ENCODE results near the gene COPS3.
"Not testable (repeated sequence)": the region's sequence is repeated elsewhere in the genome, so short reads cannot be mapped to it uniquely, and the experiment has no call there.

Gene COPS3

DNA sequence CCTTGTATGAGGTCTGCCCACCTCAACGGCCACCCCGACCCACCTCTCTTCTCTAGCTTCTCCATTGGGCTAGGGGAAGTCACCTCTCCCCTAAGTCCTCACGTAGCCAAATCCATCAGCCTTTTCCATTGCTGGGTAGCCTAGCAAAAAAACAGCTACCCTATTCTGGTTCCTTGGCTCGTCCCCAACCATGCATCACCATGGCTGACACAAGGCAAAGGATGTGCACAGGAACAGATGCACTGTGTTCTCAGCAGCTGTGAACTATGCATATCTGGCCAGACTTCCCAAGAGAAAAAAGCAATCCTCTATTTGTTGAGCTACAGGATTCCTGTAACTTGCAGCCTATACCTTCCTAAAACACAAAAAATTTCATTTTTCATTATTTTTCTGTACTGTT is 22.0 kb downstream of the COPS3 start:
- no peaks in the 10 kb centered on the region for H3K27me3 ChIP-seq (ENCODE audit: control insufficient read depth in 1 of 2, insufficient read depth in 1 of 2, low read length in 2 of 2)
- H3K36me3 ChIP-seq (ENCODE audit: control insufficient read depth in 1 of 2, insufficient read depth in 2 of 2, low read depth in 1 of 2, low read length in 2 of 2): peaks cover 48 to 72% of the 10 kb centered on the region in 2 experiments
- H4K8ac ChIP-seq (ENCODE audit: low read length): no peak overlapping the region
- no peak overlapping the region for H3K23ac ChIP-seq (ENCODE audit: low read length in 2 of 2)
- H3K9me3 ChIP-seq (ENCODE audit: control insufficient read depth, low read length): no peaks in the 10 kb centered on the region
- H3K27ac ChIP-seq (ENCODE audit: low read length, poor library complexity, severe bottlenecking): no peak overlapping the region
- H3K4ac ChIP-seq (ENCODE audit: low read depth in 1 of 2, low read length in 2 of 2): no peak overlapping the region
- no peak overlapping the region for H4K91ac ChIP-seq (ENCODE audit: low read length)
- no peak overlapping the region for H2BK120ac ChIP-seq (ENCODE audit: low read depth, low read length)
- no peak overlapping the region for H3K18ac ChIP-seq (ENCODE audit: low read depth in 1 of 2, low read length in 2 of 2)
- no peak overlapping the region for H3K4me3 ChIP-seq (ENCODE audit: insufficient read depth in 1 of 2, low read depth in 1 of 2, low read length in 2 of 2)
- no peaks in the 10 kb centered on the region for H3K4me1 ChIP-seq (ENCODE audit: control insufficient read depth, insufficient read depth, low read depth, low read length)
- no peak overlapping the region for H2BK12ac ChIP-seq (ENCODE audit: low read length in 2 of 2)
- no peak overlapping the region for H2AFZ ChIP-seq (ENCODE audit: low read depth, low read length)
- H3K14ac ChIP-seq (ENCODE audit: low read length in 2 of 2): no peak overlapping the region
- peaks cover 9% of the 10 kb centered on the region for H3K79me1 ChIP-seq (replicated peaks; ENCODE audit: low read length, poor library complexity, severe bottlenecking)
- no peak overlapping the region for H2BK15ac ChIP-seq (ENCODE audit: low read depth, poor library complexity, severe bottlenecking)
- WGBS: 97% methylated on average over 4 of the region's 4 CpGs
- H3K9ac ChIP-seq (ENCODE audit: low read length): no peak overlapping the region
- no peak overlapping the region for H2BK5ac ChIP-seq (ENCODE audit: low read depth, low read length, poor library complexity, severe bottlenecking)
- DNase-seq: no peak
- no peak overlapping the region for H2AK5ac ChIP-seq (ENCODE audit: low read length, severe bottlenecking)
- no peak overlapping the region for H3K4me2 ChIP-seq (ENCODE audit: low read length, poor library complexity, severe bottlenecking)

DNA sequence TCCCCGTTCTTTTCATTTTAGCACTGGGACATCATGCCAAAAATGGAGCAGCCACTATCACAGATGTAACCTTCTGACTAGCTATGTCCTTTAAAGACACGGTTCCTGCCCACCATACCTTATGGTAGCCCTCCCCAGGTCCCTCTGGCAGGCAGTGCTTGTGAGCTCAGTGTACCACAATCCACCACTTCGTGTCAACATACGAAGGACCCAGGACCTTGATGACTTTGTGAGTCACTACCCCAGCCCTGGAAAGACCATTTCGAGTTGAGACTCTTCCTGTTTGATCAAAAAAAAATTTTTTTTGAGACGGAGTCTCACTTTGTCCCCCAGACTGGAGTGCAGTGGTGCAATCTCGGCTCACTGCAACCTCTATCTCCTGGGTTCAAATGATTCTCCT is 23.0 kb downstream of the COPS3 start:
- no peaks in the 10 kb centered on the region for H3K9me3 ChIP-seq (ENCODE audit: control insufficient read depth, low read length)
- WGBS: 93% methylated on average over 7 of the region's 7 CpGs

DNA sequence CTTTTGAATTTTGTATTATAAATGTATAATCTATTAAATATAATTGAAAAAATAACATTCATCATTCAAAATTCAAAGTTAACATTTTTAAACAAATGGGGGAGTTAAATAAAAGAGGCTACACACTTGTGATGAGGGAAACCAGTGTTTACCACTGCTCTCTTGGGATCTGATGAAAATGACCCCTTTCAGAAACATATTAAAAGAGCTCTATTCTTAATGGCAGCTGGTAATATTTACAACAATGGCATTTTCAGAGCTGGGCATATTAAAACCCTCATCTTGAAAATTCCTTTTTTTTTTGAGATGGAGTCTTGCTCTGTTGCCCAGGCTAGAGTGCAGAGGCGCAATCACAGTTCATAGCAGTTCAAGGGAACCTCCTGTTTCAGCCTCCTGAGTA is 24.7 kb downstream of the COPS3 start:
- no peak overlapping the region for H2AK5ac ChIP-seq (ENCODE audit: low read length, severe bottlenecking)
- H2BK120ac ChIP-seq (ENCODE audit: low read depth, low read length): no peak overlapping the region
- H2BK12ac ChIP-seq (ENCODE audit: low read length in 2 of 2): no peak overlapping the region
- no peak overlapping the region for H3K18ac ChIP-seq (ENCODE audit: low read depth in 1 of 2, low read length in 2 of 2)
- no peaks in the 10 kb centered on the region for H3K9me3 ChIP-seq (ENCODE audit: control insufficient read depth, low read length)
- H4K91ac ChIP-seq (ENCODE audit: low read length): no peak overlapping the region
- H3K14ac ChIP-seq (ENCODE audit: low read length in 2 of 2): no peak overlapping the region
- peaks cover 60 to 84% of the 10 kb centered on the region in 2 experiments for H3K36me3 ChIP-seq (ENCODE audit: control insufficient read depth in 1 of 2, insufficient read depth in 2 of 2, low read depth in 1 of 2, low read length in 2 of 2)
- no peak overlapping the region for H2AFZ ChIP-seq (ENCODE audit: low read depth, low read length)
- no peak overlapping the region for H3K4me2 ChIP-seq (ENCODE audit: low read length, poor library complexity, severe bottlenecking)
- WGBS: 100% methylated on average over 1 of the region's 1 CpG
- H4K8ac ChIP-seq (ENCODE audit: low read length): no peak overlapping the region
- H3K4me1 ChIP-seq (ENCODE audit: control insufficient read depth, insufficient read depth, low read depth, low read length): no peaks in the 10 kb centered on the region
- peaks cover 16% of the 10 kb centered on the region for H3K79me1 ChIP-seq (replicated peaks; ENCODE audit: low read length, poor library complexity, severe bottlenecking)
- H3K23ac ChIP-seq (ENCODE audit: low read length in 2 of 2): no peak overlapping the region
- H3K4ac ChIP-seq (ENCODE audit: low read depth in 1 of 2, low read length in 2 of 2): no peak overlapping the region
- no peak overlapping the region for H2BK5ac ChIP-seq (ENCODE audit: low read depth, low read length, poor library complexity, severe bottlenecking)
- DNase-seq: no peak
- no peak overlapping the region for H2BK15ac ChIP-seq (ENCODE audit: low read depth, poor library complexity, severe bottlenecking)
- H3K27me3 ChIP-seq (ENCODE audit: control insufficient read depth in 1 of 2, insufficient read depth in 1 of 2, low read length in 2 of 2): no peaks in the 10 kb centered on the region
- no peak overlapping the region for H3K9ac ChIP-seq (ENCODE audit: low read length)
- H3K4me3 ChIP-seq (ENCODE audit: insufficient read depth in 1 of 2, low read depth in 1 of 2, low read length in 2 of 2): no peak overlapping the region
- no peak overlapping the region for H3K27ac ChIP-seq (ENCODE audit: low read length, poor library complexity, severe bottlenecking)

More for the DNA sequence above, 23.0 kb downstream of the COPS3 start:
- no peak overlapping the region for H2AFZ ChIP-seq (ENCODE audit: low read depth, low read length)
- no peak overlapping the region for H2BK5ac ChIP-seq (ENCODE audit: low read depth, low read length, poor library complexity, severe bottlenecking)
- peaks cover 56 to 78% of the 10 kb centered on the region in 2 experiments for H3K36me3 ChIP-seq (ENCODE audit: control insufficient read depth in 1 of 2, insufficient read depth in 2 of 2, low read depth in 1 of 2, low read length in 2 of 2)
- H4K8ac ChIP-seq (ENCODE audit: low read length): no peak overlapping the region
- H2BK120ac ChIP-seq (ENCODE audit: low read depth, low read length): no peak overlapping the region
- H3K4ac ChIP-seq (ENCODE audit: low read depth in 1 of 2, low read length in 2 of 2): no peak overlapping the region
- no peak overlapping the region for H3K14ac ChIP-seq (ENCODE audit: low read length in 2 of 2)
- H3K18ac ChIP-seq (ENCODE audit: low read depth in 1 of 2, low read length in 2 of 2): no peak overlapping the region
- H2AK5ac ChIP-seq (ENCODE audit: low read length, severe bottlenecking): no peak overlapping the region
- no peak overlapping the region for H2BK12ac ChIP-seq (ENCODE audit: low read length in 2 of 2)
- DNase-seq: no peak
- H3K79me1 ChIP-seq (replicated peaks; ENCODE audit: low read length, poor library complexity, severe bottlenecking): peaks cover 10% of the 10 kb centered on the region
- no peak overlapping the region for H4K91ac ChIP-seq (ENCODE audit: low read length)
- no peak overlapping the region for H3K4me2 ChIP-seq (ENCODE audit: low read length, poor library complexity, severe bottlenecking)
- no peak overlapping the region for H3K9ac ChIP-seq (ENCODE audit: low read length)
- no peak overlapping the region for H3K4me3 ChIP-seq (ENCODE audit: insufficient read depth in 1 of 2, low read depth in 1 of 2, low read length in 2 of 2)
- H2BK15ac ChIP-seq (ENCODE audit: low read depth, poor library complexity, severe bottlenecking): no peak overlapping the region
- no peak overlapping the region for H3K23ac ChIP-seq (ENCODE audit: low read length in 2 of 2)
- H3K4me1 ChIP-seq (ENCODE audit: control insufficient read depth, insufficient read depth, low read depth, low read length): no peaks in the 10 kb centered on the region
- no peak overlapping the region for H3K27ac ChIP-seq (ENCODE audit: low read length, poor library complexity, severe bottlenecking)
- H3K27me3 ChIP-seq (ENCODE audit: control insufficient read depth in 1 of 2, insufficient read depth in 1 of 2, low read length in 2 of 2): no peaks in the 10 kb centered on the region

DNA sequence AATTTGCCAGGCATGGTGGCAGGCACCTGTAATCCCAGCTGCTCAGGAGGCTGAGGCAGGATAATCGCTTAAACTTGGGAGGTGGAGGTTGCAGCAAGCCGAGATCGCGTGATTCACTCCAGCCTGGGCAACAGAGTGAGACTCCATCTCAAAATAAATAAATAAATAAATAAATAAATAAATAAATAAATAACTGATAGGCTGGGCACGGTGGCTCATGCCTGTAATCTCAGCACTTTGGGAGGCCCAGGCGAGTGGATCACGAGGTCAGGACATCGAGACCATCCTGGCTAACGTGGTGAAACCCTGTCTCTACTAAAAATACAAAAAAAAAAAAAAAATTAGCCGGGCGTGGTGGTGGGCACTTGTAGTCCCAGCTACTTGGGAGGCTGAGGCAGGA is 25.4 kb downstream of the COPS3 start:
- H4K8ac ChIP-seq (ENCODE audit: low read length); H3K4me2 ChIP-seq (ENCODE audit: low read length, poor library complexity, severe bottlenecking); H2BK120ac ChIP-seq (ENCODE audit: low read depth, low read length); H2AFZ ChIP-seq (ENCODE audit: low read depth, low read length); H4K91ac ChIP-seq (ENCODE audit: low read length); H3K14ac ChIP-seq (ENCODE audit: low read length in 2 of 2); H2BK15ac ChIP-seq (ENCODE audit: low read depth, poor library complexity, severe bottlenecking); H3K4me3 ChIP-seq (ENCODE audit: insufficient read depth in 1 of 2, low read depth in 1 of 2, low read length in 2 of 2); H2BK12ac ChIP-seq (ENCODE audit: low read length in 2 of 2); DNase-seq; H2BK5ac ChIP-seq (ENCODE audit: low read depth, low read length, poor library complexity, severe bottlenecking); H3K27ac ChIP-seq (ENCODE audit: low read length, poor library complexity, severe bottlenecking); H3K9ac ChIP-seq (ENCODE audit: low read length); H3K27me3 ChIP-seq (ENCODE audit: control insufficient read depth in 1 of 2, insufficient read depth in 1 of 2, low read length in 2 of 2); H2AK5ac ChIP-seq (ENCODE audit: low read length, severe bottlenecking); H3K4ac ChIP-seq (ENCODE audit: low read depth in 1 of 2, low read length in 2 of 2); H3K9me3 ChIP-seq (ENCODE audit: control insufficient read depth, low read length); H3K23ac ChIP-seq (ENCODE audit: low read length in 2 of 2); H3K4me1 ChIP-seq (ENCODE audit: control insufficient read depth, insufficient read depth, low read depth, low read length); H3K18ac ChIP-seq (ENCODE audit: low read depth in 1 of 2, low read length in 2 of 2): not testable (repeated sequence)
- 93% methylated on average over 7 of the region's 11 CpGs for WGBS
- Histone ChIP-seq H3K36me3 (ENCODE audit: control insufficient read depth in 1 of 2, insufficient read depth in 2 of 2, low read depth in 1 of 2, low read length in 2 of 2) (peaks cover 63 to 82% of the 10 kb centered on the region in 2 experiments), H3K79me1 (replicated peaks; ENCODE audit: low read length, poor library complexity, severe bottlenecking) (peaks cover 16% of the 10 kb centered on the region)

Data from mesenchymal stem cell (in vitro differentiated cells and primary cell).